Common myeloid progenitor, CD34-positive (primary cell): ENCODE measurements around the gene F10.

Source experiments
- CTCF ChIA-PET: fragments of 350-600 bp; sonication (Branson Sonifier 250); formaldehyde crosslinking; loops from one replicate; lab custom pipeline; 2021; ENCODE audit warnings: antibody characterized with exemption; lab: Charles Lee
- POLR2A ChIA-PET: fragments of 350-600 bp; sonication (Branson Sonifier 250); formaldehyde crosslinking; loops from one replicate; lab custom pipeline; 2021; ENCODE audit warnings: antibody characterized with exemption; lab: Charles Lee
- DNase-seq, 3 donors: peaks; one replicate each; pipeline versions ENCODE4 v3.0.0 to v3.0.0-alpha.2; 2013
- H3K27ac ChIP-seq, 2 experiments: 1 replicate in 1 of 2; 2 replicates in 1 of 2; pipeline ENCODE4 v1.7.0; 2013; ENCODE audit warnings: inconsistent platforms in 2 of 2, low read length in 2 of 2, mild to moderate bottlenecking in 2 of 2, low read depth in 1 of 2, moderate library complexity in 1 of 2; ENCODE audit not compliant: severe bottlenecking in 2 of 2, insufficient read depth in 1 of 2, poor library complexity in 1 of 2
- H3K27me3 ChIP-seq, 5 experiments: replicated peaks in 2 of 5; 1 replicate in 3 of 5; 2 replicates in 2 of 5; pipeline versions ENCODE4 v1.6.1 to v1.7.0; 2013; ENCODE audit warnings: low read length in 4 of 5, mild to moderate bottlenecking in 2 of 5, moderate library complexity in 2 of 5, inconsistent platforms in 1 of 5; ENCODE audit not compliant: insufficient read depth in 5 of 5, control insufficient read depth in 4 of 5
- H3K36me3 ChIP-seq, 4 experiments: 1 replicate in 2 of 4; 2 replicates in 2 of 4; pipeline versions ENCODE4 v1.6.1 to v1.7.0; 2013; ENCODE audit warnings: low read length in 3 of 4, control low read depth in 1 of 4, mild to moderate bottlenecking in 1 of 4; ENCODE audit not compliant: control insufficient read depth in 4 of 4, insufficient read depth in 4 of 4
- H3K4me1 ChIP-seq, 4 experiments: 1 replicate in 3 of 4; 2 replicates in 1 of 4; pipeline versions ENCODE4 v1.6.1 to v1.7.1; 2013; ENCODE audit warnings: low read length in 3 of 4, mild to moderate bottlenecking in 3 of 4, control low read depth in 1 of 4, inconsistent platforms in 1 of 4, moderate library complexity in 1 of 4; ENCODE audit not compliant: control insufficient read depth in 4 of 4, insufficient read depth in 4 of 4; ENCODE audit errors: control extremely low read depth in 1 of 4
- H3K4me3 ChIP-seq, 7 experiments: 1 replicate in 4 of 7; 2 replicates in 3 of 7; pipeline versions ENCODE4 v1.5.1 to v1.7.0; 2013; ENCODE audit warnings: mild to moderate bottlenecking in 7 of 7, low read length in 6 of 7, moderate library complexity in 6 of 7, inconsistent platforms in 2 of 7, low read depth in 2 of 7, control low read depth in 1 of 7; ENCODE audit not compliant: insufficient read depth in 4 of 7, control insufficient read depth in 1 of 7; ENCODE audit errors: extremely low read depth in 1 of 7
- H3K9me3 ChIP-seq, 5 experiments: 1 replicate in 4 of 5; 2 replicates in 1 of 5; pipeline versions ENCODE4 v1.6.1 to v1.7.1; 2013; ENCODE audit warnings: low read length in 4 of 5, mild to moderate bottlenecking in 2 of 5, inconsistent platforms in 1 of 5, low read depth in 1 of 5, moderate library complexity in 1 of 5; ENCODE audit not compliant: control insufficient read depth in 4 of 5, insufficient read depth in 2 of 5; ENCODE audit errors: control extremely low read depth in 1 of 5
- WGBS: methylation state at CpG from one replicate; pipeline ENCODE4 v1.1.5; 2013; ENCODE audit not compliant: insufficient coverage; 5-methylcytosine and 5-hydroxymethylcytosine counted together

Gene F10

DNA sequence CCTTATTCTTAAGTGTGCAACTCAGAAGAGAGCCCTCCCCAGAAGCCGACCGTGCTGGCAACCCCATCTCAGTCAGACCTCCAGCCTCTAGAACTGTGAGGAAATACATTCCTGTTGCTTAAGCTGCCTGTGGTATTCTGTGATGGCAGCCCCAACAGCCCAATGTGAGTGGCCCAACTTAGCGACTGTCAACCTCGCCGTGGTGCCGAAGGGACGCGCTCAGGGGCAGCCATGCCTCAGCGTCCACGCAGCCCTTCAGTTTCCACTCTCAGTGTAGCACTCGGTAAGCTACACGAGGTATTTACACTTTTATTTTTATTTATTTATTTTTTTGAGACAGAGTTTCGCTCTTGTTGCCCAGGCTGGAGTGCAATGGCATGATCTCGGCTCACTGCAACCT is 54.2 kb downstream of the F10 start:
- ChIA-PET POLR2A (interaction anchor here (0.7 kb wide), 2 partner anchors 79 to 594 kb away, joined by 3 read pairs; no protein-coding TSS in a partner anchor), CTCF (no interaction called here)
- 98% methylated on average over 8 of the region's 14 CpGs for WGBS
- no peak for DNase-seq
- H3K9me3 ChIP-seq, result no peaks in the 10 kb centered on the region
- no peak overlapping the region for H3K27ac ChIP-seq
- no peak overlapping the region for H3K4me3 ChIP-seq
- peaks cover 11 to 89% (median 55%) of the 10 kb centered on the region in 4 experiments for H3K36me3 ChIP-seq
- no peaks in the 10 kb centered on the region for H3K4me1 ChIP-seq
- H3K27me3 ChIP-seq, result no peaks in the 10 kb centered on the region

DNA sequence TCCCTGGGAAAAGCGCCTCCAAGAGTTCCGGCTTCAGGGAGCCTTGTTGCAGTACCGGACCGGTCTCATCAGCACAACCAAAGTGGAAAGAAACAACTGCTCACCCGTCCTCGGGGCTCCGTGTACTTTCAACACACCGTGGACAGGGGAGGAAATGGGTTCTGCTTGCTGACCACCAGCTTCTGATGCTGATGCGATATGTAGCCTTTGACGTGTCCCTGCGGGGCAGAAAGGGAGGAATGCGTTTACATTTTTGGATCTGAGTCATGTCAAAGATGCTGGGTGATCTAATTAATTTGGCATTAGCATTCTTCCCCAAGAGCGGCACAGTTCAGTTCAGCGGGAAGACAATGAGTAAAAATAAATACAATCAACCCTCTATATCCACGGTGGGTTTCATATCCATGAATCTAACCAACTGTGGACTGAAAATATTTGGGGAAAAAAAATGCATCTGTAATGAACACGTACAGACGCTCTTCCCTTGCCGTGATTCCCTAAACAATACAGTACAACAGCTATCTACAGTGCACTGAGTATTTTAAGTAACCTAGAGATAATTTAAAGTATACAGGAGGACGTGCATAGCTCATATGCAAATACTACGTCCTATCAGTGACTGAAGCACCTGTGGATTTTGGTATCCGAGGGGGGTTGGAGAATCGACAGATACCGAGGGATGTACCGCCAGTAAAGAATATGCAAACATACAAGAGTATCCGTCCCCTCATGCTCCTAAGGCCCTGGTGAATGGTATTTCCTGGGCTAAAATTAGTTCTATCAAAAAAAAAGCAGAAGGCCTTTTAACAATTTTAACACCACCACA is 55.7 kb downstream of the F10 start:
- CTCF ChIA-PET, result interaction anchor here (0.7 to 1.1 kb wide), 3 partner anchors 13 to 145 kb away, joined by 3 read pairs; no protein-coding TSS in a partner anchor
- H3K36me3 ChIP-seq, result peaks cover 10 to 84% (median 60%) of the 10 kb centered on the region in 4 experiments

DNA sequence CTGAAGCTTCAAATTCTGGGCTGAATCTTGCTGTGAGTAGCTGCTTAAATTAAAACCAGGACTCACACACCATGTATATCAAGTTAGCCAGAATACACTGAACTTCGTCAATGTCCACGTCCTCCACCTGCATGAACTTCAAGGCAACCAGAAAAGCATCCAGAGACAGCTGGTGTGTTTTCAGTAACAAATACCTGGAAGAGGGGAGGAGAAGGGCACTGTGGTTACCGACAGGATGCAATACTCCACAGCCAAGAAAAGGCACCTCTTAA is 56.2 kb downstream of the F10 start:
- Histone ChIP-seq H3K27me3 (no peaks in the 10 kb centered on the region), H3K36me3 (peaks cover 15 to 89% (median 63%) of the 10 kb centered on the region in 4 experiments), H3K27ac (no peak overlapping the region), H3K9me3 (no peaks in the 10 kb centered on the region), H3K4me1 (no peaks in the 10 kb centered on the region), H3K4me3 (no peak overlapping the region)
- ChIA-PET CTCF (interaction anchor here (0.7 to 0.8 kb wide), 2 partner anchors 13 to 145 kb away, joined by 3 read pairs; no protein-coding TSS in a partner anchor), POLR2A (no interaction called here)
- WGBS, result no CpG with 5 or more reads among the region's 3 CpGs
- no peak for DNase-seq

More for the DNA sequence above, 55.7 kb downstream of the F10 start:
- DNase-seq, result no peak
- Histone ChIP-seq H3K4me3 (no peak overlapping the region), H3K4me1 (no peaks in the 10 kb centered on the region), H3K9me3 (no peaks in the 10 kb centered on the region), H3K27me3 (no peaks in the 10 kb centered on the region), H3K27ac (no peak overlapping the region)
- POLR2A ChIA-PET, result no interaction called here
- 98% methylated on average over 17 of the region's 25 CpGs for WGBS

DNA sequence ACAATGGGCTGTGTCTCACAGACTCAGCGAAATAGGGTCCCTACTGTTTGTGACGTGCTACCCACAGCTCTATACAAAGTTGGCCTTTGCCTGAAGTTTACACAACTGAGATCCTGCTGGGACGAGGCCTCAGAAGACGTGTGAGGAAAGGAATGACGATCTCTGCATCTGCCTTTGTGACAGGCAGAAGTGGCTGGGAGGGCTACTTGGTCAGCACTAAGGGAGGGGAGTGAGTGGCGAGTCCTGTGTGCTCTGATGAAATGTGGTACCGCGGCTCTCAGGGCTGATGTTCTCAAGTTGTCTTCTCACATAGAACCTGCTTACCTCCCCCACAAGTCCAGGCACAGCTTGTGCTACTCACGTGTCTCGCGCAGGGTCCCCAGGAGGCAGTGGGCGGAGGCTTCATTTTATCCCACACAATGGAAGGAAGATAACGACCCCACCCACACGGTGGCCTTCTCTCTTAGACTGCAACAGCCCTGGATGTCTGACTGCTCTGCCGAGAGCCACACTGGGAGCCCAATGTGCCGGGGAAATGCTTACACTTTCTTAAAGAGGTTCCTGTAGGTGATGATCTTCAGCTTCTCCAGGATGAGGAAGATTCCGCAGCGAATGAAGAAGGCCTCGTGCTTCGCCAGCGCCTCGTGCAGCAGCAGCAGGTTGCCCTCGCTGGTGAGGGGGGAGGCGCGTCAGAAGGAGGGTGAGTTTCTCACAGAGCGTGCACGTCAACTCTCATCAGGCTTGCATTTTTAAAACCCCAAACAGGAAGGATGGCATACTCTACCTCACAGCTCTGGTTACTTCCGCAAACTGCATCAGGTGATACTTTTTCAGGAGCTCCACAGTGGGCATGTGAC is 57.0 kb downstream of the F10 start:
- WGBS, result 96% methylated on average over 23 of the region's 28 CpGs
- CTCF ChIA-PET, result interaction anchor here (0.7 to 2.1 kb wide), 3 partner anchors 13 to 144 kb away, joined by 3 to 6 read pairs (median 5); no protein-coding TSS in a partner anchor
- DNase-seq, result no peak
- Histone ChIP-seq H3K4me3 (no peak overlapping the region), H3K9me3 (no peaks in the 10 kb centered on the region), H3K27me3 (no peaks in the 10 kb centered on the region), H3K36me3 (peaks cover 15 to 92% (median 64%) of the 10 kb centered on the region in 4 experiments), H3K27ac (peak overlapping the region in 1 of 2 experiments; percentile 22), H3K4me1 (peaks cover 0 to 2% (median 0%) of the 10 kb centered on the region in 4 experiments)
- POLR2A ChIA-PET, result no interaction called here

DNA sequence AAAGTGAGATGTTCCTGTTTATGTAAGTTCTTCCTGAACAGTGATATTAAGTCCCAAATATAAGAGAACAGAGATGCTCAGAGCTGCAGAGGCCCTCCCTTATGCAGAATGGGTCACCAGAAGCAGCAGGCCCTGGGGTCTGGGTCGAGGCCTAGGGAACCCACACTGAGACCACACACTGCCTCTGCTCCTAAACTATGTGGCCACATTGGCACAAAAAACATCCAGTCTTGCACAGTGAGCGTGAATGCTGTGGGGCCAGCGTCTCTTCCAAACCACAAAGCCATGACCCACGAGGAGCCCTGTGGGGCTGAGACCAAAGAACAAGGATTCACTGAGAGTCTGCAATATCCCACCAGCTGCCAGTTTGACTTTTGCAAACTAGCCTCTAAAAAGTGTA is 59.4 kb downstream of the F10 start:
- H3K9me3 ChIP-seq, result no peaks in the 10 kb centered on the region
- no peak overlapping the region for H3K4me3 ChIP-seq
- H3K4me1 ChIP-seq, result peaks cover 0 to 12% (median 3%) of the 10 kb centered on the region in 4 experiments
- WGBS, result 89% methylated on average over 4 of the region's 4 CpGs
- DNase-seq, result no peak
- ChIA-PET POLR2A (no interaction called here), CTCF (no interaction called here)
- H3K27me3 ChIP-seq, result no peaks in the 10 kb centered on the region
- no peak overlapping the region for H3K27ac ChIP-seq
- peaks cover 16 to 89% (median 60%) of the 10 kb centered on the region in 4 experiments for H3K36me3 ChIP-seq

DNA sequence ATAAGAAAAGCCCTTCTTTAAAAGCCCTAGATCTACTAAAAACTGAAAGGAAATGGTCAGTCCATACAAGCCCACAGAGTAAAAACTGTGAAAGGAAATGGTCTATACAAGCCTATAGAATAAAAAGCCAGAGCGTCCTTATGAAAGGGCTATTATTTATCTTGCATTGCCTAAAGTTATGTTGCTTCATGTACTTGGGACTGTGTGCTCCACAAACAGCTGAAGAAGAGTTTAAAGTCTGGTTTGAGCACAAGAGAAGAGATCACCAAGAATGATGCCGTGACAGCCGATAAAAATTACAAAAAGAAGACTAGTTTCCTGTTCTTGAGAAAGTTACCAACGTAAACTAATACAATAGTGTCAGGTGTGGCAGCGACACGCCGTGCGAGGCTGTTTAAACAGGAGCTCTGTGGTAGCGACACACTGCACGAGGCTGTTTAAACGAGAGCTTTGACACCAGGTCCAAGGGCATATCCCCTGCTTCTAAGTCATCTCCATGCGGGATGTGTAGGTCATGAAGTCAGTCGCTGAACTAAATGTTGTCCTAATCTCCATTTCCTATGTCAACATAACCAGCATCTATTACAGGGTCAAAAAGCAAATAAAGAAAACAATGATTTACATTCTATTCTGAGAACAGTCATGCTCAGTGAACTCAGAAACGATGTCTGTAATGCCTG is 61.0 kb downstream of the F10 start:
- Histone ChIP-seq H3K4me3 (no peak overlapping the region), H3K27me3 (no peaks in the 10 kb centered on the region), H3K9me3 (no peaks in the 10 kb centered on the region), H3K4me1 (peaks cover 0 to 12% (median 3%) of the 10 kb centered on the region in 4 experiments), H3K36me3 (peaks cover 17 to 88% (median 59%) of the 10 kb centered on the region in 4 experiments), H3K27ac (no peak overlapping the region)
- ChIA-PET POLR2A (no interaction called here), CTCF (interaction anchor here (1.8 kb wide), 1 partner anchor 23 kb away, joined by 4 read pairs; no protein-coding TSS in a partner anchor)
- no peak for DNase-seq
- WGBS, result 99% methylated on average over 13 of the region's 14 CpGs
